OCI-LY1 (cell line): Measurements from ENCODE around the gene SLC4A1.

ENCODE experiments used
- H2AFZ ChIP-seq: fragments of 200-600 bp; sonication (generic), shearing (Covaris generic); 2 replicates; pipeline ENCODE4 v1.6.0; 2014; ENCODE audit warnings: antibody characterized with exemption, mild to moderate bottlenecking, low read length
- H3F3A ChIP-seq: fragments of 200-600 bp; sonication (generic), shearing (Covaris generic); 2 replicates; pipeline ENCODE4 v1.6.0; 2014; ENCODE audit warnings: mild to moderate bottlenecking, antibody characterized with exemption, low read length, moderate library complexity; ENCODE audit not compliant: insufficient read depth
- H3K27ac ChIP-seq: fragments of 200-600 bp; sonication (generic); 2 replicates; pipeline ENCODE4 v1.5.1; 2014; ENCODE audit warnings: low read length, mixed run types, mild to moderate bottlenecking, low read depth; ENCODE audit not compliant: poor library complexity, severe bottlenecking
- H3K27me3 ChIP-seq: fragments of 200-600 bp; sonication (generic); 2 replicates; pipeline ENCODE4 v1.6.0; 2014; ENCODE audit warnings: antibody characterized with exemption, mild to moderate bottlenecking, low read length, moderate library complexity; ENCODE audit not compliant: insufficient read depth
- H3K36me3 ChIP-seq: fragments of 200-600 bp; sonication (generic); 2 replicates; pipeline ENCODE4 v1.6.1; 2014; ENCODE audit warnings: mild to moderate bottlenecking, antibody characterized with exemption, low read length, moderate library complexity, mixed read lengths; ENCODE audit not compliant: insufficient read depth
- H3K4me1 ChIP-seq: fragments of 200-600 bp; sonication (generic); 2 replicates; pipeline ENCODE4 v1.5.1; 2014; ENCODE audit warnings: mild to moderate bottlenecking, low read length, moderate library complexity; ENCODE audit not compliant: insufficient read depth, severe bottlenecking
- H3K4me2 ChIP-seq: fragments of 200-600 bp; sonication (generic), shearing (Covaris generic); 2 replicates; pipeline ENCODE4 v1.6.1; 2014; ENCODE audit warnings: low read length
- H3K4me3 ChIP-seq: fragments of 200-600 bp; sonication (generic); 2 replicates; pipeline ENCODE4 v1.5.1; 2014; ENCODE audit warnings: low read length, low read depth, mild to moderate bottlenecking, mixed read lengths; ENCODE audit not compliant: poor library complexity, severe bottlenecking
- H3K79me2 ChIP-seq: fragments of 200-600 bp; shearing (Covaris generic); 2 replicates; pipeline ENCODE4 v1.6.1; 2016; ENCODE audit warnings: mixed run types, low read length, mixed read lengths; ENCODE audit not compliant: insufficient read depth
- H3K9ac ChIP-seq: fragments of 200-600 bp; sonication (generic), shearing (Covaris generic); 2 replicates; pipeline ENCODE4 v1.6.1; 2014; ENCODE audit warnings: mild to moderate bottlenecking, low read length, mixed read lengths
- H3K9me2 ChIP-seq: fragments of 200-600 bp; sonication (generic), shearing (Covaris generic); 2 replicates; pipeline ENCODE4 v1.6.1; 2014; ENCODE audit warnings: low read depth, mild to moderate bottlenecking, low read length, mixed read lengths
- H3K9me3 ChIP-seq: fragments of 200-600 bp; shearing (Covaris generic); 2 replicates; pipeline ENCODE4 v1.6.1; 2014; ENCODE audit warnings: low read length, mixed read lengths
- H4K20me1 ChIP-seq: fragments of 200-600 bp; sonication (generic), shearing (Covaris generic); 2 replicates; pipeline ENCODE4 v1.6.0; 2016; ENCODE audit warnings: mild to moderate bottlenecking, low read length; ENCODE audit not compliant: insufficient read depth
- EZH2 ChIP-seq: fragments of 200-600 bp; sonication (generic), shearing (Covaris generic); IDR thresholded peaks from 2 replicates; pipeline ENCODE4 v1.8.0; 2017; ENCODE audit warnings: borderline replicate concordance, mixed run types, mild to moderate bottlenecking, antibody characterized with exemption, low read length, moderate library complexity, mixed read lengths
- TF ChIP-seq, protein P1 (sequence below): fragments of 200-600 bp; sonication (generic), shearing (Covaris generic); IDR thresholded peaks from 2 replicates; pipeline ENCODE4 v1.5.1; 2017; ENCODE audit warnings: mild to moderate bottlenecking, antibody characterized with exemption, low read length, moderate library complexity, mixed read lengths

Gene SLC4A1

DNA sequence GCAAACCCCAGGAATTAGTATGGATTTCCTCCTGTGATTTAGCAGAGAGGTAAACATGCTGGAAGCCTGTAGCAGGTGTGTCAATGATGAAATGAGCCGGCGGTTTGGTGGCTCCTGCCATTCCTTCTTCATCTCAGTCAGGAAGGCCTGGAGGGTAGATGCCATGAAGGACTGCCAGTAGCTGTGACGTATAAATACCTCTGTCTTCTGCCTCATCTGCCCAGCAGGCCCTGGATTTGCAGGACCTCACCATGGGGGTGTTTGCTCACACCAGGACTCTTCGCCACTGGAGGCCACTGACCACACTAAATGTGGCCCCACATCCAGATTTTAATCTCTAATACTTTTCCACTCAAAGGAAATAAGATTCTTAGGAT, 16.1 kb upstream of the SLC4A1 start:
- no peaks in the 10 kb centered on the region for H4K20me1 ChIP-seq
- H2AFZ ChIP-seq: no peak overlapping the region
- H3K27ac ChIP-seq: no peak overlapping the region
- TF ChIP-seq EZH2: no peak
- TF ChIP-seq, protein P1, sequence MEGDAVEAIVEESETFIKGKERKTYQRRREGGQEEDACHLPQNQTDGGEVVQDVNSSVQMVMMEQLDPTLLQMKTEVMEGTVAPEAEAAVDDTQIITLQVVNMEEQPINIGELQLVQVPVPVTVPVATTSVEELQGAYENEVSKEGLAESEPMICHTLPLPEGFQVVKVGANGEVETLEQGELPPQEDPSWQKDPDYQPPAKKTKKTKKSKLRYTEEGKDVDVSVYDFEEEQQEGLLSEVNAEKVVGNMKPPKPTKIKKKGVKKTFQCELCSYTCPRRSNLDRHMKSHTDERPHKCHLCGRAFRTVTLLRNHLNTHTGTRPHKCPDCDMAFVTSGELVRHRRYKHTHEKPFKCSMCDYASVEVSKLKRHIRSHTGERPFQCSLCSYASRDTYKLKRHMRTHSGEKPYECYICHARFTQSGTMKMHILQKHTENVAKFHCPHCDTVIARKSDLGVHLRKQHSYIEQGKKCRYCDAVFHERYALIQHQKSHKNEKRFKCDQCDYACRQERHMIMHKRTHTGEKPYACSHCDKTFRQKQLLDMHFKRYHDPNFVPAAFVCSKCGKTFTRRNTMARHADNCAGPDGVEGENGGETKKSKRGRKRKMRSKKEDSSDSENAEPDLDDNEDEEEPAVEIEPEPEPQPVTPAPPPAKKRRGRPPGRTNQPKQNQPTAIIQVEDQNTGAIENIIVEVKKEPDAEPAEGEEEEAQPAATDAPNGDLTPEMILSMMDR: no peak
- H3K4me3 ChIP-seq: no peak overlapping the region
- H3K27me3 ChIP-seq: peaks cover 8% of the 10 kb centered on the region; the same call in 1 of the 2 replicates
- no peaks in the 10 kb centered on the region for H3K4me1 ChIP-seq
- H3K4me2 ChIP-seq: no peak overlapping the region
- no peaks in the 10 kb centered on the region for H3K9me2 ChIP-seq
- H3K79me2 ChIP-seq: no peaks in the 10 kb centered on the region
- no peak overlapping the region for H3K9ac ChIP-seq
- H3K36me3 ChIP-seq: no peaks in the 10 kb centered on the region
- no peaks in the 10 kb centered on the region for H3F3A ChIP-seq
- no peaks in the 10 kb centered on the region for H3K9me3 ChIP-seq

GRCh38 chr17:44283344-44284023, 15.5 kb upstream of the SLC4A1 start:
- Histone ChIP-seq H3K4me3 (no peak overlapping the region), H4K20me1 (no peaks in the 10 kb centered on the region), H3F3A (no peaks in the 10 kb centered on the region), H2AFZ (no peak overlapping the region), H3K27me3 (peaks cover 8% of the 10 kb centered on the region; the same call in 1 of the 2 replicates), H3K36me3 (no peaks in the 10 kb centered on the region), H3K4me2 (no peak overlapping the region), H3K4me1 (no peaks in the 10 kb centered on the region), H3K9me2 (no peaks in the 10 kb centered on the region), H3K9me3 (no peaks in the 10 kb centered on the region), H3K9ac (no peak overlapping the region), H3K27ac (no peak overlapping the region), H3K79me2 (no peaks in the 10 kb centered on the region)
- no peak for TF ChIP-seq EZH2
- TF ChIP-seq, protein P1: no peak

- no peak overlapping the region for H3K9ac ChIP-seq
- H3K4me3 ChIP-seq: no peak overlapping the region
- no peak overlapping the region for H3K27ac ChIP-seq
- H3K9me3 ChIP-seq: no peaks in the 10 kb centered on the region
- no peaks in the 10 kb centered on the region for H4K20me1 ChIP-seq
- TF ChIP-seq EZH2: no peak
- TF ChIP-seq, protein P1: no peak
- no peaks in the 10 kb centered on the region for H3K36me3 ChIP-seq
- no peaks in the 10 kb centered on the region for H3K9me2 ChIP-seq
- no peak overlapping the region for H2AFZ ChIP-seq
- H3K27me3 ChIP-seq: 0 out of 2 replicates have a peak, but pooled peaks cover 8% of the 10 kb centered on the region
- no peaks in the 10 kb centered on the region for H3F3A ChIP-seq
- no peak overlapping the region for H3K4me2 ChIP-seq
- H3K4me1 ChIP-seq: no peaks in the 10 kb centered on the region
- no peaks in the 10 kb centered on the region for H3K79me2 ChIP-seq
These were observed 14.3 kb upstream of the SLC4A1 start for GRCh38 chr17:44282264-44282663.
